T-helper 9 cell (primary cell): ENCODE measurements around the gene RPL36.
"Not testable (repeated sequence)": the region's sequence is repeated elsewhere in the genome, so short reads cannot be mapped to it uniquely, and the experiment has no call there.

Experiments
- DNase-seq: peaks from one replicate; pipeline ENCODE4 v3.0.0-alpha.2; 2020

RPL36 gene

DNA sequence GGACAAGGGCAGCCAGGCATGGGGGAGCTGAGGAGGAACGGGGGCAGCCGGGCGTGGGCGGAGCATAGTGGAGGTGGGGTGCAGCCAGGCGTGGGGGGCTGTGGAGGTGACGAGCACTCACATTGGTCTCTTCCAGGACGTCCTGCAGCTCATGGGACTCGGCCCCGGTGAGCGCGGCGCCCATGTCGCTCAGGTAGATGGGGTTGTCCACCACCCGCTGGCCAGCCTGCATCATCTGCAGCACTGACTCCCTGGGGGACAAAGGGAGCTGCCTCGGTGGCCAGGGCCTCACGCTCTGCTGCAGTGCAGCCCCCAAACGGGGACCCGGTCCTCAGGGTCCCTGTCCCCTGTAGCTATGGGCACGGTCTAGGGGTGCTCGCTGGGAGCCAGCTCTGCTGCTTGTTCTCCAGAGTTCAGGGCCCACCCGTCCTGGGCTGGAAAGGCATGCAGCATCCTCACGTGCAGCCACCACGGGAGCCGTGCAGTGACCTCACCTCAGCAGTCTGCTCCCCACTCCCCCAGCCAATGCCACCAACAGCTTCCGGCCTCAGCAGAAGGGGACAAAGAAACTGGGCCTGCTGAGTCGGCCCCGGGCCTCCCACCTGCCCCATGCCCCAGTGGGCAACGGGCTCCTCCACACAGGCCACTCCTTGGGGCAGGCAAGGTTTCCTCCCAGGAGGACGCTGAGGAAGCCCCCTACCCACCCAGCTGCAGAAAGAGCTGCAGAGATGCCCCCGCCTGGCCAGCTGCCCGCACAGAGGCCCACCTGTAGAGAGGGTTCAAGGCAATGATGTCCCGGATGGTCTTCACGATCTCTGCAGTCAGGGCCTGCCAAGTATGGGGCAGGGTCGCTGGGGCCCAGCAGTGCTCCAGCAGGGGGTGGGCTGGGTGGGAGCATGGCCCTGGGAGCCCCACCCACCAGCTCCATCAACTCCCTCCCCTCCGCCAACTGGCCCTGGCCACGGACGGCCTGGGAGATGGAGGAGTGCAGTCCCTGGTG, 17.8 kb downstream of the RPL36 start:
- DNase-seq, result no peak

GRCh38 chr19:5711025-5711424, 20.9 kb downstream of the RPL36 start:
- no peak for DNase-seq

- no peak for DNase-seq
Observed at GRCh38 chr19:5711713-5712161, 21.6 kb downstream of the RPL36 start.

DNA sequence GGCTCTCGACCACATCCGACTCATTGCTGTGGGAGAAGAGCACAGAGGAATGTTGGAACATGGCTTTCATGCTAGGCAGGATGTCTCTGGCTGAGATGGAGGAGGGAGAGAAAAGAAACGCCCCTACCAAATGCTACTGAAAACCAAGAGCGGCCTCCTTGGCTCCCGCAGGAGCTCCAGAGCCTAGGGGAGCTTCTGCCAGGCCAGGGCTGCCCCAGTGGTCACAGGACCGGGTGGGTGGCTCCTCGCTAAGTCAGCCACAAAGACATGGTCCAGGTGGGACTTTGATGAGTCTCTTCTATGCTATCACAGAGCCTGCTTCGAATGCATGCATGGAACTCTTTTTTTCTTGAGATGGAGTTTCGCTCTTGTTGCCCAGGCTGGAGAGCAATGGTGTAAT, 23.1 kb downstream of the RPL36 start:
- DNase-seq, result no peak

DNA sequence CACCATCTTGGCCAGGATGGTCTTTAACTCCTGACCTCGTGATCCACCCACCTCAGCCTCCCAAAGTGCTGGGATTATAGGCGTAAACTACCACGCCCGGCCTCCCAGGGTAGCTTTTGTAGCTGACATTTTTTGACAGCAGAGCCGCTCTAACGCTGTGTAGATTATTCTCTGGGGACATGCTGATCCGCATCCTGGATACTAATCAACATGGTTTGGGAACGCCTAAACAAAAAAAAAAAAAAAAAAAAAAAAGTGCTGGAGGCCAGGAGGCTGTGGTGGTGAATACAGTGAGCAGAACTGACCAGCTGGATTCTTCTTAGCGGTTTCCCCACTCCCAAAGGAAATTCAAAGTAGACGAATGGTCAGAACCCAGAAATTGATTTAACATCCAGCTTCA, 24.7 kb downstream of the RPL36 start:
- DNase-seq, result no peak

GRCh38 chr19:5717215-5717935, 27.3 kb downstream of the RPL36 start:
- no peak for DNase-seq

- DNase-seq, result no peak
Observed at GRCh38 chr19:5718037-5718578, 28.0 kb downstream of the RPL36 start.

- DNase-seq, result no peak
Observed at GRCh38 chr19:5718579-5719273, 28.6 kb downstream of the RPL36 start.

- no peak for DNase-seq
Observed at GRCh38 chr19:5719274-5719960, 29.3 kb downstream of the RPL36 start.

GRCh38 chr19:5719961-5720790, 30.1 kb downstream of the RPL36 start, which contains the start of the genes CATSPERD and LONP1:
TSS of gene CATSPERD (plus strand) at chr19:5720637. CDS start at chr19:5720738, 101 bp downstream.
TSS of gene LONP1 (minus strand) at chr19:5720146. CDS start at chr19:5720132, 14 bp downstream.
- peak; percentile 95 for DNase-seq

DNA sequence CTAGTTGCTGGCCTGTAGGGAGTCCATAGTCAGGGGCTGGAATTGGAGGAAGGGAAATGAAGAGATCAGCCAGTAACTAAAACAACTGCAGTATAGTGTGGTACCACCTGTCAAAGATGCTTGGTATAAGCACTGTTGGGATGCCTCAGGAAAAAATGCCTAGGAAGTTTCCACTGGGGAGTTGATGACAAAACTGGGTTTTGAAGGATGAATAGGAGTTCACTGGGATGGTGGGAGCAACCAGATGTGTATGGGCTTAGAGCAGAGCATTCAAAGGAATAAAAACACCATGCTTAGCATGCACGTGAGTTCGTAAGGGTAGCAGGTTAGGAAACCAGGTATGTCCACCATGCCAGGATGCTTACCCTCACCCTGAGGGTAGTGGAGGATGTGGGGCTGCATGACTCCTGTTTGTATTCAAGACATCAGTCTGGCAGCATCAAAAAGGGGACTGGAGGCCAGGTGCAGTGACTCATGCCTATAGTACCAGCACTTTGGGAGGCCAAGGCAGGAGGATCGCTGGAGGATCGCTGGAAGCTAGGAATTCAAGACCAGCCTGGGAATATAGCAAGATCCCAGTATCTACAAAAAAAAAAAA, 37.5 kb downstream of the RPL36 start:
- DNase-seq, result no peak

DNA sequence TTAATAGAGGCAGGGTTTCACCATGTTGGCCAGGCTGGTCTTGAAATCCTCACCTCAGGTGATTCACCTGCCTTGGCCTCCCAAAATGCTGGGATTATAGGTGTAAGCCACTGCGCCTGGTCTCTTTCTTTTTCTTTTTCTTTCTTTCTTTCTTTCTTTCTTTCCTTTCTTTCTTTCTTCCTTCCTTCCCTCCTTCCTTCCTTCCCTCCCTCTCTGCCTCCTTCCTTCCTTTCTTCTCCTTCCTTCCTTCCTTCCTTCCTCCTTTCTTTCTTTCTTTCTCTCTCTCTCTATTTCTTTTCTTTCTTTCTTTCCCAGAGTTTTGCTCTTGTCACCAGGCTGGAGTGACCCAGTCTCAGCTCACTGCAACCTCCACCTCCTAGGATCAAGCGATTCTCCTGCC, 43.1 kb downstream of the RPL36 start:
- not testable (repeated sequence) for DNase-seq

- DNase-seq, result no peak
Observed at GRCh38 chr19:5738423-5738822, 48.3 kb downstream of the RPL36 start.
